Embryonic facial prominence (tissue), 1 donor: ENCODE data around the gene CEP350.

Source experiments
- DNase-seq: peaks from one replicate; pipeline ENCODE4 v3.0.0-alpha.2; 2016; ENCODE audit errors: extremely low spot score

CEP350 gene

GRCh38 chr1:179954493-179955286 is at the start of gene CEP350:
Gene CEP350, plus strand, starts transcription at chr1:179954810. Its CDS starts 31,372 bp downstream, at chr1:179986182.
- peak; percentile 96 for DNase-seq

- DNase-seq, result no peak
Measured at GRCh38 chr1:179910934-179911333, 43.7 kb upstream of the CEP350 start.

GRCh38 chr1:179911812-179912211 is 42.8 kb upstream of the CEP350 start:
- DNase-seq, result no peak

DNA sequence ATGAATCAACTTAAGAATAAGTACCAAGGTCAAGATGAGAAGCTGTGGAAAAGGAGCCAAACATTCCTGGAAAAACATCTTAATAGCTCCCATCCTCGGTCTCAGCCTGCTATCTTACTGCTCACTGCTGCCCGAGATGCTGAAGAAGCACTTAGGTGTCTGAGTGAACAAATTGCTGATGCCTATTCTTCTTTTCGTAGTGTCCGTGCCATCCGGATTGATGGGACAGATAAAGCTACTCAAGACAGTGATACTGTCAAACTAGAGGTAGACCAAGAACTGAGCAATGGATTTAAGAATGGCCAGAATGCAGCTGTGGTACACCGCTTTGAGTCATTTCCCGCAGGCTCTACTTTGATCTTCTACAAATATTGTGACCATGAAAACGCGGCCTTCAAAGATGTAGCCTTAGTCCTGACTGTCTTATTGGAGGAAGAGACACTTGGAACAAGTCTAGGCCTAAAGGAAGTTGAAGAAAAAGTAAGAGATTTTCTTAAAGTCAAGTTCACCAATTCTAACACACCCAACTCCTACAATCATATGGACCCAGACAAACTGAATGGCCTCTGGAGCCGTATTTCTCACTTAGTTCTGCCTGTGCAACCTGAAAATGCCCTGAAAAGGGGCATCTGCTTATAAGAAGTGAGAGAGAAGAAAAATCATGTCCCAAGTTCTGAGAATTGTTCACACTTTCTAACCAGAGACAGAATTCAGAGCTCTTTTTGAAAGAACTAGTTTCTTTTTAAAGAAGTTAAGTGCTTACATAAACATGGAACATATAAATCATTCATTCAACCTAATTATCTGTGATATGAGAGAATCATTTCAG is 36.8 kb upstream of the CEP350 start:
- DNase-seq, result no peak

DNA sequence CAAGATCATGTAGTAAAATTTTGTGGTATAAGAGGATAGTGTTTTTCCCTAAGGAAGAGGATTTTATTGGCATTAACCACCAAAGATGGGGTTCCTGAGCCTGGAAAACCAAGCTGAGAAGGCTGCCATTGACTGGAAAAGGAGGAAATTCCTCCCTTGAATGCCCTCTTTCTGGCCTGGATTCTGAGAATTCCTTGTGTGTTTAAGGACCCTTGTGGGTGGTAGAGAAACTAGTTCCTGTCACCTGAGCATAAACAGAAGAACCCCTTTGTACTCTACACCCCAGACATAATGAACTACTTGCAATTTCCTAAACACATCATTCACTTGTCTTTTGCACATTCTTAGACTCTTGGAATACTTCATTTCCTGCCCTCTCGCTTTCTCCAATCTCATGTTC is 33.1 kb upstream of the CEP350 start:
- DNase-seq, result no peak

DNA sequence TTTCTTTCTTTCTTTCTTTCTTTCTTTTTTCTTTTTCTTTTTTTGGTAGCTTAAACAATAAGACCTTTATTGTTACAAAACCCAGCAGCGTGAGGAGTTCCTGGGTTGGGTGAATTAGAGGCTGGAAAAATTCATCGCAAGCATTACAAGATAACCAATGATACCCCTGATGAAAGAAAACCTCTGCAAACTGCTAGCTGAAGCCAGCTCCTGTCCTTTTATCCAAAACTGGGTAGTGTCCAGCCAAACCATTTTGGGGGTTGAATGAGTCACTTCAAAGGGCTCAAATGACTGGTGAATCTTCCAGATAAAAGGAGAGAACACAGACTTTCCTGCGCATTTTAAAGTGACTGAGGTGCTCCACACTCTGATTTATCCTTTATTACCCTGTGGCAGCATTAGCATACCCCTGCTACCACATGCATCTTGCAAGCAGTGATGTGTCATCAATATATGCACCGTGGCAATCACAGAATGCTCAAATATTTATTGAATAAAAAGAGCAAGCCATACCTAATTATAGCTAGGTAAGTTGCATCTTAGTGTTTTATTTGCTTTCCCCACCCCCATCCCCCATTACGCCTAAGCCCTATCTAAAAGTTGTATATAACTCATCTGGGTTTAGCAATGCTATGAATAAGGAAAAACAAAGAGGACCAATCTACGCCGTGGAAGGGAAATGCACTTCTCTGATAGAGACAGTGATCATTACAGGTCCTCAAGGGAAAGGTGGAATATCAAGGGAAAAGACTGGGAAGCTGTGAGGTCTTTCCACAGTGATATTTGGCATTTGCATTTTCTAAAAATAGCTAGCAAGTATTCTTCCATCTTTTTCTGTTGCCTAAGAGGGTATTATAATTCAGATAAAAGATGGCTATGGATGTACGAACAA is 32.4 kb upstream of the CEP350 start:
- no peak for DNase-seq

DNA sequence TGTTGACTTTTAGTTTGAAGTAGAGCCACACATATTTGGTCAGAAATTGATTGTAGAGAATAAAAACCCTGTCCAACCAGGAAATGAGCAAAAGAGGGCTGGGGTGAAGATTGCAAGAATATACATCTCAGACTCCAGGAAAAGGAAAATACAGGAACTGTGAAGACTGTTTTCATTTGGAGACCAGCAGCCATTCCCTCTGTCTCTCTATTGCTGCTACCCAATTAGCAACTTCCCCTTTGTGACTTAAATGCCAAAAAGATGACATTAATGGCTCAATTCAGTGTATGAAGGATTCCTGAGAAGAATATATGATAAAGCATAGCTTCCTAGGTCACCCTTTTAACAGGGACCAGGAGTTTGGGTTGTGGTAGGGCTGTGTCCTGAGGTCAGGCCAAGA is 31.6 kb upstream of the CEP350 start:
- no peak for DNase-seq

DNA sequence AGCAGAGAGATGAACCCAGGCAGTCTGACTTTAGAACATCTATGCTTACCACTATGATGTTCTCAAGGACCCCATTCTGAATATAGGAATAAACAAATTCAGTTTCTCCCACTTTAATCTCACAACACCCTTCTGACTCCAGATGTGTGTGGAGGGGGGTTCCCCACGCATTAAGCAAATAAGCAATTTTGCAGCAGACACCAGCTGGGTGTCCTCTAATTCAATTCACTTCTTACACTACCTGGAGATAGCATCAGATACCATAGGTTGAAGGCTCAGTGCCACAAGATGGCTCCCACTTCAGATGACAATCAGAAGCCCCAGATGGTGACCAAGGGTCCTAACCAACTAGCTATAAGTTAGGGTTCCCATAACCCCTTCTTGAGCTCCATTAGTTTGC is 30.3 kb upstream of the CEP350 start:
- no peak for DNase-seq

DNA sequence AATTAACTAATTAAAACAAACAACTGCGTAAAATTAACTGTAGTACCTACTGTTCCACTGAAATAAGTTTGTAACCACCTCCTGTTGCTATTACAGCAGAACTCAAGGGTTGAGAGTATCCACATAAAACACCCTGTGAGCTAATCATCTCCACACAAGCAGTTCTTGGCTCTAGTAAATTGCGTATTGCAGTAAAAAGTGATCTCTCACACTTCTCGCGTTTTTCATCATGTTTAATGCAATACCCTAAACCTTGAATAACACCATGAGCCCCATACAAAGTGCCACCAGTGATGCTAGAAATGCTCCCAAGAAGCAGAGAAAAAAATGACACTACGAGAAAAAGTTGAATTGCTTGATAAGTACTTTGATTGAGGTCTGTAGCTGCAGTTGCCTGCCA is 29.3 kb upstream of the CEP350 start:
- DNase-seq, result no peak

GRCh38 chr1:179925922-179926849 is 28.4 kb upstream of the CEP350 start:
- no peak for DNase-seq

DNA sequence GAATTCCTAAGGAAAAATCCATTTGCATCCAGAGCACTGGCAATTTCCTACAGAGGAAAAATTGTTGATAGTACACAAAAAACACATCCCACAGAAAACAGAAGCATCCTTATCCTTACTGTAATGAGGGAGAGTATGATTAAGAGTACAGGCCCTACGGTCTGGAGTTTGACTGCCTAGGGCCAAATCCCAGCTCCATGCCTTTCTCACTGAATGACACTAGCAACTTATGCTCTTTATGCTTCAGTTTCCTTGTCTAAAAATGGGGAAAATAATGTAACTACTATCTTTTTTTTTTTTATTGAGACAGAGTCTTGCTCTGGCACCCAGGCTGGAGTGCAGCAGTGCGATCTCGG is 27.8 kb upstream of the CEP350 start:
- no peak for DNase-seq

GRCh38 chr1:179929955-179930798 is 24.4 kb upstream of the CEP350 start:
- DNase-seq, result no peak

- no peak for DNase-seq
Measured at GRCh38 chr1:179930867-179931266, 23.7 kb upstream of the CEP350 start.

DNA sequence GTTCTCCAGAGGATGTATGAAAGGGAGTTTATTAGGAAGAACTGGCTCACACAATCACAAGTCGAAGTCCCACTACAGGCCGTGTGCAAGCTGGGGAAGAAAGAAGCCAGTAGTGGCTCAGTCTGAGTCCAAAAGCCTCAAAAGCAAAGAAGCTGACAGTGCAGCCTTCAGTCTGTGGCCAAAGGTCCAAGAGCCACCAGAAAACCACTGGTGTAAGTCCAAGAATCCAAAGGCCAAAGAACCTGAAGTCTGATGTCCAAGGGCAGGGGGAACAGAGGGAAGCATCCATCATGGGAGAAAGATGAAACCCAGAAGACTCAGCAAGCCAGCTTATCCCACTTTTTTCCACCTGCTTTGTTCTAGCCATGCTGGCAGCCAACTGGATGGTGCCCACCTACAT is 21.4 kb upstream of the CEP350 start:
- no peak for DNase-seq

DNA sequence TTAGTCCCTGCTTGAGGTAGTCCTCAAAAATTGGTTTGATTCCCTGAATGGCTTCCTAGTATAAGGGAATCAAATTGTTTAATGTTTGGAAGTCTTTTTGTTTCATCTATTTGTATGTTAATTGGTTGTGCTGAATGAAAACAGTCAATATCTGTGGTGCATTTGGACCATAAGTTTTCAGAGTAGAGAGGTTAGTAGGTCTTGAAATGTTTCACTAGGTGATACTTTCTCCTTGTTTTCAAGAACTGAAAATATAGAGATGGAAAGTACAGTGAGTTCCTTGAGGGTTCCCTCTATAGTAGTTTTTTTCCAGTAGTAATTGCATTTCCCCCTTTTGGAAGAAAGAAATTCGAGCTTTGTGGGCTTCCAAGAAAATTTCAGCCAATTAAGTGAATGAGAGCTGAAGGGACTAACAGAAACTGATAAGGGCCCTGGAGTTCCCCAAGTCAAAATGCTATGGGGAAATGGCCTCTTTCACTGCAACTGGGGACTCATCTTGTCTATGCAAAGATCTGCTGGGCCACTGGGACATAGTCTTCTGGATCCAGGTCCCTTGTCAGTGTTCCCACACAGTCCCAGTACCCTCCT is 18.6 kb upstream of the CEP350 start:
- DNase-seq, result no peak

DNA sequence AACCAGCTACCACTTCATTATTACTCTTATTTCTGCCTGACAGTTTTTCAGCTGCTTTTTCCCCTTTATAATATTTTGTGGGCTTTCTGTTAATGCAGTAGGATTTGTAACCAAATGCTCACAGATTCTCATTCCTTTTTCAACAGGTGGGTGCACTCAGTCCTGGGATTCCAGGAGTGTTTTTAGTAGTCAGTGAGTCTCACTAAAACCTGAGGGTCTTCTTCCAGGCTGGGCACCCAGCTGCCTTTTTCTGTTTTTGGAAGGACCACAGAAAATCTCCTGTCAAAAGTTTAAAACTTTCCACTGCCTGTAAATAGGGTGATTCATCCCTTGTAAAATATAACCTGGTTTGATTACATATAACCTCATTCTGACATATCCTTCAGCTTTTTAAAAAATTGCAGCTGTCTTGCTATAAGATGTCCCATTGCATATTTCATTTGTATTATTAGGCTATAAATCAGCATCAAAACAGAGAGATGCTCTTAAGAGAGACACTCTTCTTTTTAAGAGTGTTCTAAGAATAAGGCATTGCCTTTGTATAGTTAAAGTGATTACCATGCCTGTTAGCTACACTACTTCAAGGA is 16.8 kb upstream of the CEP350 start:
- no peak for DNase-seq

GRCh38 chr1:179938752-179939151 is 15.9 kb upstream of the CEP350 start:
- no peak for DNase-seq

DNA sequence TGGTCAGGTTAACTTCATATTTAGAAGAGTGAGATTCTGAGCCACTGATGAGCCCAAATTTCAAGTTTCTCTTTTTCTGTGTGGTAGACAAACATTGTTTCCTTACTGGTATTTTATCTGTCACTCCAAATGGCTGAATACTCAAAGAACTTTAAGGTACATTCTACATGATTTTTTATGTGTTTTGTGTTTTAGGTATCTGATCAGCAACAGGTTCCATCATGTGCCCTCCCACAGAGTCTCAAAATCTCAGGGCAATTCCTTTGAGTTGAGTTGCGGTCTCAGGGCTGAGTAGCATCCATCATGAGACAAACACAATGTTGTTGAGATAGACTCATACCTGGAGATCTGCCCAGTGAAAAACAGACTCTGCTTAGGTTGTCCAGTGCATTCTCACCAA is 14.7 kb upstream of the CEP350 start:
- DNase-seq, result no peak

DNA sequence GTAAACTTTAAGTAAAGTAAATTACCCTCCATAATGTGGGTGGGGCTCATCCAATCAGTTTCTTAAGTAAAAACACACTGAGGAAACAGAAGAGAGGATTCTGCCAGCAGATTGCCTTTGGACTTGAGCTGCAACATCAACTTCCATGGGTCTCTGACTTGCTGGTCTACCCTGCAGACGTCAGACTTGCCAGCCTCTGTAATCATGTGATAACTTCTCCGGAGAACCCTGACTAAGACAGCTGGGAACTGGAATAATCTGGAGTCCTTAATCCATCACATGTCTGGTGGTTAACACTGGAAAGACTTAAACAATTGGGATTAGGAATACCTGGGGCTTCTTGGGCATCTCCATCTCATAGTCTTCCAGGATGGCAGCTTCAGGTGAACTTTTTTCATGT is 13.2 kb upstream of the CEP350 start:
- DNase-seq, result no peak
